ENCODE results near the gene MELTF. TPM values are rescaled to one million over a fixed set of nuclear protein-coding genes. Genes with fewer than 3 reads are reported as not detected.

The MELTF gene
- total RNA-seq, 1 experiment from 2014 or later = 9.2 TPM

GRCh38 chr3:197025736-197026480, 3.7 kb downstream of the MELTF start:
- no peaks in the 10 kb centered on the region for H3K79me2 ChIP-seq (ENCODE audit: insufficient read depth, low read length)
- H3K9ac ChIP-seq (ENCODE audit: extremely low read depth, insufficient read length, low read length) = no peak overlapping the region
- no peak overlapping the region; the same call in 1 of the 2 replicates for H3K14ac ChIP-seq (ENCODE audit: insufficient read depth, low read length)
- H3K23me2 ChIP-seq (ENCODE audit: insufficient read length, low read depth, low read length, poor library complexity, severe bottlenecking) = no peaks in the 10 kb centered on the region
- no peak overlapping the region for H2BK120ac ChIP-seq (ENCODE audit: low read depth, low read length, poor library complexity, severe bottlenecking)
- H4K91ac ChIP-seq (ENCODE audit: insufficient read length, low read depth, low read length) = no peak overlapping the region
- Mint-ChIP-seq H3K9me3 (no peaks in the 10 kb centered on the region), H3K4me1 (peaks cover 27 to 34% of the 10 kb centered on the region in 2 experiments), H3K36me3 (ENCODE audit: insufficient read depth in 1 of 3, low read depth in 3 of 3) (peaks cover 0 to 7% (median 0%) of the 10 kb centered on the region in 3 experiments; a peak in 1 of 7 replicates), H3K27ac (no peak overlapping the region; a peak in 1 of 7 replicates), H3K4me3 (no peak overlapping the region), H3K27me3 (ENCODE audit: low read depth) (peaks cover 26% of the 10 kb centered on the region)
- WGBS (ENCODE audit: extremely low coverage, insufficient read length, low lambda C conversion rate) = no CpG with 5 or more reads among the region's 21 CpGs
- no peak overlapping the region for H3K18ac ChIP-seq (ENCODE audit: insufficient read length, low read depth, low read length)
- H3K4me2 ChIP-seq (ENCODE audit: insufficient read depth, insufficient read length, low read length) = no peak overlapping the region
- H3K9me3 ChIP-seq (ENCODE audit: control insufficient read depth, low read depth, low read length) = no peaks in the 10 kb centered on the region
- no peak overlapping the region for H3K27ac ChIP-seq (ENCODE audit: insufficient read length, low read depth, low read length)
- TF ChIP-seq CTCF (conservative IDR thresholded peaks at IDR 0.05) = no peak
- no peak overlapping the region for H2BK20ac ChIP-seq (ENCODE audit: low read depth, low read length, poor library complexity, severe bottlenecking)
- H3K4me1 ChIP-seq (ENCODE audit: insufficient read depth, low read length) = no peaks in the 10 kb centered on the region; the same call in 1 of the 2 replicates
- no peak overlapping the region for H3K4ac ChIP-seq (ENCODE audit: low read depth, low read length)
- no peak for DNase-seq
- H2AK5ac ChIP-seq (ENCODE audit: insufficient read length, low read length) = no peak overlapping the region
- H2AFZ ChIP-seq (ENCODE audit: low read length) = no peak overlapping the region
- no peaks in the 10 kb centered on the region for H4K20me1 ChIP-seq (ENCODE audit: control insufficient read depth, insufficient read depth, insufficient read length)
- no peak overlapping the region for H3K23ac ChIP-seq (ENCODE audit: insufficient read length, low read depth, low read length)
- H2BK12ac ChIP-seq (ENCODE audit: insufficient read length, low read depth, low read length) = no peak overlapping the region
- H2BK5ac ChIP-seq (ENCODE audit: insufficient read length, low read length) = no peak overlapping the region
- H4K8ac ChIP-seq (replicated peaks; ENCODE audit: insufficient read length, low read depth, low read length) = no peak overlapping the region
- no peak overlapping the region for H3T11ph ChIP-seq (ENCODE audit: low read length)
- H3K56ac ChIP-seq (ENCODE audit: insufficient read length, low read depth, low read length) = no peak overlapping the region
- H3K79me1 ChIP-seq (ENCODE audit: insufficient read depth, low read depth, low read length, poor library complexity, severe bottlenecking) = no peaks in the 10 kb centered on the region
- no peak overlapping the region for H2BK15ac ChIP-seq (ENCODE audit: low read depth, low read length)
- no peaks in the 10 kb centered on the region; the same call in 1 of the 2 replicates for H3K27me3 ChIP-seq (ENCODE audit: insufficient read depth, low read length)
- no peak overlapping the region for H4K5ac ChIP-seq (ENCODE audit: insufficient read length, low read depth, low read length)

Measured in H9 (cell line).